IMR-90 (cell line): Measurements from ENCODE around the gene KLF1. TPM values are rescaled to one million over a fixed set of nuclear protein-coding genes. Genes with fewer than 3 reads are reported as not detected.

Source experiments
- ATAC-seq: fragments of 200-7000 bp; cut with Tn5 transposase; 2 replicates; pipeline ENCODE4 v1.9.1; 2020; ENCODE audit warnings: low read depth, mild to moderate bottlenecking, moderate library complexity
- BruUV-seq: library from RNA; stranded (reverse); fragments of 400-500 nt; replicated peaks from 2 replicates; lab custom pipeline; 2021; lab: Mats Ljungman, UMichigan
- CTCF ChIA-PET: fragments of 300-600 bp; formaldehyde crosslinking; extraction: SDS; loops from one replicate; lab custom pipeline; 2021; ENCODE audit warnings: antibody characterized with exemption; lab: Yijun Ruan, JAX
- POLR2A ChIA-PET: fragments of 300-600 bp; sonication (Branson Sonifier 250); formaldehyde crosslinking; loops from one replicate; lab custom pipeline; 2022; ENCODE audit warnings: antibody characterized with exemption; ENCODE audit not compliant: unreplicated experiment; lab: Charles Lee
- DNase-seq: peaks from one replicate; pipeline ENCODE4 v3.0.0; 2013
- H2AFZ ChIP-seq: replicated peaks from 2 replicates; pipeline ENCODE3; 2013; ENCODE audit warnings: low read length, mild to moderate bottlenecking; ENCODE audit not compliant: poor library complexity
- H2AK5ac ChIP-seq: 2 replicates; pipeline ENCODE4 v1.6.1; 2013; ENCODE audit warnings: low read depth, low read length, inconsistent platforms
- H2AK9ac ChIP-seq: replicated peaks from 2 replicates; pipeline ENCODE3; 2013; ENCODE audit warnings: mild to moderate bottlenecking, low read depth, low read length, moderate library complexity; ENCODE audit not compliant: poor library complexity
- H2BK120ac ChIP-seq: 2 replicates; pipeline ENCODE4 v1.6.1; 2013; ENCODE audit warnings: low read depth, low read length, inconsistent platforms
- H2BK15ac ChIP-seq: 3 replicates; pipeline ENCODE4 v1.6.1; 2013; ENCODE audit warnings: low read depth, low read length, inconsistent platforms
- H2BK20ac ChIP-seq: 2 replicates; pipeline ENCODE4 v1.6.1; 2013; ENCODE audit warnings: low read depth, mild to moderate bottlenecking, inconsistent platforms, low read length, moderate library complexity
- H2BK5ac ChIP-seq: 2 replicates; pipeline ENCODE4 v1.6.1; 2013; ENCODE audit warnings: mild to moderate bottlenecking, low read depth, low read length, inconsistent platforms; ENCODE audit not compliant: poor library complexity, severe bottlenecking
- H3K14ac ChIP-seq: replicated peaks from 2 replicates; pipeline ENCODE4 v1.6.1; 2013; ENCODE audit warnings: low read depth, low read length, inconsistent platforms
- H3K18ac ChIP-seq: 2 replicates; pipeline ENCODE4 v1.6.1; 2013; ENCODE audit warnings: low read depth, low read length, control low read depth
- H3K23ac ChIP-seq: 2 replicates; pipeline ENCODE4 v1.6.1; 2013; ENCODE audit warnings: low read depth, low read length, inconsistent platforms
- H3K27ac ChIP-seq: 2 replicates; pipeline ENCODE4 v1.5.1; 2013; ENCODE audit warnings: mild to moderate bottlenecking, control low read depth, low read length; ENCODE audit not compliant: insufficient read depth
- H3K27me3 ChIP-seq: 2 replicates; pipeline ENCODE4 v1.6.1; 2013; ENCODE audit warnings: low read length; ENCODE audit not compliant: control insufficient read depth, insufficient read depth
- H3K36me3 ChIP-seq: 2 replicates; pipeline ENCODE4 v1.6.1; 2013; ENCODE audit warnings: low read length, mixed read lengths; ENCODE audit not compliant: control insufficient read depth, insufficient read depth
- H3K4ac ChIP-seq: 2 replicates; pipeline ENCODE4 v1.6.1; 2013; ENCODE audit warnings: low read depth, low read length, inconsistent platforms
- H3K4me1 ChIP-seq: 2 replicates; pipeline ENCODE4 v1.6.1; 2013; ENCODE audit warnings: low read length, mixed read lengths; ENCODE audit not compliant: control insufficient read depth, insufficient read depth
- H3K4me2 ChIP-seq: 2 replicates; pipeline ENCODE4 v1.6.1; 2013; ENCODE audit warnings: low read depth, mild to moderate bottlenecking, control low read depth, low read length, moderate library complexity
- H3K4me3 ChIP-seq: 2 replicates; pipeline ENCODE4 v1.5.1; 2013; ENCODE audit warnings: low read depth, mild to moderate bottlenecking, control low read depth, low read length, moderate library complexity; ENCODE audit not compliant: insufficient read depth
- H3K56ac ChIP-seq: 2 replicates; pipeline ENCODE4 v1.6.1; 2013; ENCODE audit warnings: low read length, inconsistent platforms; ENCODE audit not compliant: insufficient read depth; ENCODE audit errors: extremely low read depth
- H3K79me1 ChIP-seq, 2 experiments: 2 replicates each; pipeline ENCODE4 v1.6.1; 2013; ENCODE audit warnings: low read length in 2 of 2, inconsistent platforms in 1 of 2, low read depth in 1 of 2
- H3K9ac ChIP-seq: 2 replicates; pipeline ENCODE4 v1.6.1; 2013; ENCODE audit warnings: low read depth, low read length, control low read depth
- H3K9me1 ChIP-seq: 2 replicates; pipeline ENCODE4 v1.6.1; 2013; ENCODE audit warnings: low read length, inconsistent platforms; ENCODE audit not compliant: insufficient read depth
- H3K9me3 ChIP-seq: 2 replicates; pipeline ENCODE4 v1.6.1; 2013; ENCODE audit warnings: low read length; ENCODE audit not compliant: control insufficient read depth, insufficient read depth
- H4K20me1 ChIP-seq: 2 replicates; pipeline ENCODE4 v1.6.1; 2013; ENCODE audit warnings: low read length, inconsistent platforms; ENCODE audit not compliant: insufficient read depth
- H4K5ac ChIP-seq: 2 replicates; pipeline ENCODE4 v1.6.1; 2013; ENCODE audit warnings: mild to moderate bottlenecking, low read depth, low read length, control low read depth
- H4K8ac ChIP-seq, 2 experiments: 2 replicates each; pipeline ENCODE4 v1.6.1; 2013; ENCODE audit warnings: low read depth in 2 of 2, low read length in 2 of 2, control low read depth in 1 of 2, inconsistent platforms in 1 of 2
- H4K91ac ChIP-seq: 2 replicates; pipeline ENCODE4 v1.6.1; 2013; ENCODE audit warnings: low read depth, low read length, inconsistent platforms; ENCODE audit not compliant: insufficient read depth
- BHLHE40 ChIP-seq: fragments of 150-350 bp; IDR thresholded peaks from 2 replicates; pipeline ENCODE4 v1.6.1; 2016; ENCODE audit warnings: mild to moderate bottlenecking, low read depth, low read length
- CEBPB ChIP-seq: IDR thresholded peaks from 2 replicates; pipeline ENCODE4 v1.6.1; 2012; ENCODE audit warnings: low read depth, low read length, improper control_type of control experiment
- CHD1 ChIP-seq: IDR thresholded peaks from 2 replicates; pipeline ENCODE4 v1.6.1; 2012; ENCODE audit warnings: low read depth, low read length, improper control_type of control experiment
- ELK1 ChIP-seq: fragments of 150-350 bp; IDR thresholded peaks from 2 replicates; pipeline ENCODE4 v1.6.1; 2016; ENCODE audit warnings: low read depth, mild to moderate bottlenecking, low read length, moderate library complexity, borderline replicate concordance
- FOS ChIP-seq: fragments of 150-350 bp; IDR thresholded peaks from 2 replicates; pipeline ENCODE4 v1.6.1; 2016; ENCODE audit warnings: low read depth, low read length
- MAFK ChIP-seq: IDR thresholded peaks from 2 replicates; pipeline ENCODE4 v1.6.1; 2012; ENCODE audit warnings: low read depth, low read length, improper control_type of control experiment
- MAZ ChIP-seq: IDR thresholded peaks from 2 replicates; pipeline ENCODE4 v1.6.1; 2012; ENCODE audit warnings: low read depth, mild to moderate bottlenecking, low read length, improper control_type of control experiment, moderate library complexity, borderline replicate concordance
- MXI1 ChIP-seq: IDR thresholded peaks from 2 replicates; pipeline ENCODE4 v1.6.1; 2012; ENCODE audit warnings: low read depth, mild to moderate bottlenecking, low read length, moderate library complexity, borderline replicate concordance
- NFE2L2 ChIP-seq: fragments of 150-350 bp; IDR thresholded peaks from 2 replicates; pipeline ENCODE4 v1.6.1; 2016; ENCODE audit warnings: low read depth, mild to moderate bottlenecking, low read length
- POLR2A ChIP-seq: IDR thresholded peaks from 2 replicates; pipeline ENCODE4 v1.6.1; 2012; ENCODE audit warnings: mild to moderate bottlenecking, low read depth, low read length
- RAD21 ChIP-seq: IDR thresholded peaks from 2 replicates; pipeline ENCODE4 v1.6.1; 2012; ENCODE audit warnings: low read length, improper control_type of control experiment
- RCOR1 ChIP-seq: IDR thresholded peaks from 2 replicates; pipeline ENCODE4 v1.6.1; 2012; ENCODE audit warnings: mild to moderate bottlenecking, low read length, improper control_type of control experiment; ENCODE audit not compliant: insufficient replicate concordance
- RFX5 ChIP-seq: IDR thresholded peaks from 2 replicates; pipeline ENCODE4 v1.8.0; 2012; ENCODE audit warnings: low read depth, mild to moderate bottlenecking, low read length, moderate library complexity
- SMC3 ChIP-seq: fragments of 150-350 bp; IDR thresholded peaks from 2 replicates; pipeline ENCODE4 v1.6.1; 2016; ENCODE audit warnings: low read depth, mild to moderate bottlenecking, antibody characterized with exemption, low read length, moderate library complexity
- WGBS, 2 experiments: methylation state at CpG; one replicate each; pipeline versions ENCODE4 v1.1.5 to v1.1.7; 2013; ENCODE audit warnings: missing lambda C conversion rate in 2 of 2; ENCODE audit not compliant: insufficient read length in 1 of 2; ENCODE audit errors: extremely low coverage in 2 of 2; 5-methylcytosine and 5-hydroxymethylcytosine counted together
- dilution Hi-C: fragments of 300-500 bp; cut with HindIII; formaldehyde crosslinking; loops from one replicate; pipeline ENCODE4 v1.14.3; 2018; ENCODE audit warnings: low sequenced_read_pairs; ENCODE audit not compliant: unreplicated experiment
- in situ Hi-C: fragments of 300-500 bp; cut with MboI; formaldehyde crosslinking; loops from 3 replicates; pipeline ENCODE4 v1.14.3; 2019; ENCODE audit warnings: low sequenced_read_pairs, inconsistent platforms, mixed read lengths
- intact Hi-C: fragments of 100-400 bp; cut with micrococcal nuclease; formaldehyde crosslinking; loops from 2 replicates; pipeline ENCODE4 v1.10.0; 2022
- polyA plus RNA-seq, 3 experiments: library from polyadenylated mRNA; depleted of rRNA; stranded (reverse); fragments of >200 nt; gene quantifications; 2 replicates each; pipeline ENCODE4 v1.2.3, GENCODE V29; 2012; ENCODE audit warnings: low replicate concordance in 1 of 3
- total RNA-seq: library from RNA; depleted of rRNA; stranded (reverse); fragments of >200 nt; gene quantifications from 2 replicates; pipeline ENCODE4 v1.2.3, GENCODE V29; 2012
- TF ChIP-seq, protein P1 (sequence below): conservative IDR thresholded peaks from 2 replicates; pipeline ENCODE4 v1.5.1; 2012; ENCODE audit warnings: mild to moderate bottlenecking, low read depth, low read length, improper control_type of control experiment
- TF ChIP-seq, protein P2 (sequence below): fragments of 150-350 bp; IDR thresholded peaks from 2 replicates; pipeline ENCODE4 v1.6.1; 2017; ENCODE audit warnings: mild to moderate bottlenecking, antibody characterized with exemption, low read length, low read depth

KLF1 gene
- total and polyA plus RNA-seq, 2 of the 4 experiments (the other 2 are of a cell fraction): not detected

DNA sequence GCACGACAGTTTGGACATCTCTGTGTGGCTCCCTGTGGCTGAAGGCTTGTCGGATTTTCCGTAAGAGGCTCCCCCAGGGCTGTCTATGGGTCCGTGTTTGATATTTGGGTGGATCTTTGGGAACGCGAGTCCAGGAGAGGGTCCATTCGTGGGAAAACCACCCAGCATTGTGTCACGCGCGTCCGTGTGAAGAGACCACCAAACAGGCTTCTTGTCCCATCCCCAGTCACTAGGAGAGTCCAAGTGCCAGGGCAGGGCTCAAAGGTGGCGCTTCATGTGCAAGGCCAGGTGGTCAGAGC is 2.4 kb downstream of the KLF1 start:
- no peaks in the 10 kb centered on the region for H3K36me3 ChIP-seq
- H2BK20ac ChIP-seq: no peak overlapping the region
- no peak overlapping the region for H2BK15ac ChIP-seq
- TF ChIP-seq RFX5 (no peak), SMC3 (no peak), POLR2A (no peak), MAZ (no peak), RAD21 (no peak), CHD1 (no peak), MAFK (no peak), NFE2L2 (no peak), BHLHE40 (no peak), ELK1 (no peak), RCOR1 (no peak), FOS (no peak), MXI1 (no peak), CEBPB (no peak)
- TF ChIP-seq, protein P1, sequence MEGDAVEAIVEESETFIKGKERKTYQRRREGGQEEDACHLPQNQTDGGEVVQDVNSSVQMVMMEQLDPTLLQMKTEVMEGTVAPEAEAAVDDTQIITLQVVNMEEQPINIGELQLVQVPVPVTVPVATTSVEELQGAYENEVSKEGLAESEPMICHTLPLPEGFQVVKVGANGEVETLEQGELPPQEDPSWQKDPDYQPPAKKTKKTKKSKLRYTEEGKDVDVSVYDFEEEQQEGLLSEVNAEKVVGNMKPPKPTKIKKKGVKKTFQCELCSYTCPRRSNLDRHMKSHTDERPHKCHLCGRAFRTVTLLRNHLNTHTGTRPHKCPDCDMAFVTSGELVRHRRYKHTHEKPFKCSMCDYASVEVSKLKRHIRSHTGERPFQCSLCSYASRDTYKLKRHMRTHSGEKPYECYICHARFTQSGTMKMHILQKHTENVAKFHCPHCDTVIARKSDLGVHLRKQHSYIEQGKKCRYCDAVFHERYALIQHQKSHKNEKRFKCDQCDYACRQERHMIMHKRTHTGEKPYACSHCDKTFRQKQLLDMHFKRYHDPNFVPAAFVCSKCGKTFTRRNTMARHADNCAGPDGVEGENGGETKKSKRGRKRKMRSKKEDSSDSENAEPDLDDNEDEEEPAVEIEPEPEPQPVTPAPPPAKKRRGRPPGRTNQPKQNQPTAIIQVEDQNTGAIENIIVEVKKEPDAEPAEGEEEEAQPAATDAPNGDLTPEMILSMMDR: no peak
- TF ChIP-seq, protein P2, sequence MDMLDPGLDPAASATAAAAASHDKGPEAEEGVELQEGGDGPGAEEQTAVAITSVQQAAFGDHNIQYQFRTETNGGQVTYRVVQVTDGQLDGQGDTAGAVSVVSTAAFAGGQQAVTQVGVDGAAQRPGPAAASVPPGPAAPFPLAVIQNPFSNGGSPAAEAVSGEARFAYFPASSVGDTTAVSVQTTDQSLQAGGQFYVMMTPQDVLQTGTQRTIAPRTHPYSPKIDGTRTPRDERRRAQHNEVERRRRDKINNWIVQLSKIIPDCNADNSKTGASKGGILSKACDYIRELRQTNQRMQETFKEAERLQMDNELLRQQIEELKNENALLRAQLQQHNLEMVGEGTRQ: no peak
- H3K79me1 ChIP-seq: peaks cover 0 to 7% of the 10 kb centered on the region in 2 experiments; a peak in 1 of 4 replicates
- H3K27me3 ChIP-seq: peaks cover 40% of the 10 kb centered on the region
- no peak overlapping the region for H3K23ac ChIP-seq
- H4K8ac ChIP-seq: no peak overlapping the region
- no peaks in the 10 kb centered on the region for H3K9me1 ChIP-seq
- BruUV-seq: no TSS peak
- H3K9me3 ChIP-seq: peaks cover 13% of the 10 kb centered on the region
- H3K56ac ChIP-seq: no peak overlapping the region
- in situ Hi-C loops: no loop called here
- dilution Hi-C loops: no loop called here
- H3K4me1 ChIP-seq: peaks cover 5% of the 10 kb centered on the region; the same call in 1 of the 2 replicates
- ChIA-PET CTCF (no interaction called here), POLR2A (no interaction called here)
- H2AK5ac ChIP-seq: no peak overlapping the region
- no peak overlapping the region for H2BK5ac ChIP-seq
- no peak overlapping the region for H4K91ac ChIP-seq
- no peak overlapping the region for H2BK120ac ChIP-seq
- no peak overlapping the region for H3K18ac ChIP-seq
- no peaks in the 10 kb centered on the region for H4K20me1 ChIP-seq
- no peak overlapping the region for H2AFZ ChIP-seq
- intact Hi-C loops: no loop called here
- WGBS, 2 experiments: 71% methylated on average over 6 of the region's 12 CpGs; no CpG with 5 or more reads in 1 of the 2 experiments
- no peak overlapping the region for H3K27ac ChIP-seq
- no peak overlapping the region for H4K5ac ChIP-seq
- H3K4me3 ChIP-seq: no peak overlapping the region
- peak overlapping the region; percentile 55 for H2AK9ac ChIP-seq
- H3K4ac ChIP-seq: no peak overlapping the region
- H3K14ac ChIP-seq: no peak overlapping the region
- H3K9ac ChIP-seq: no peak overlapping the region
- ATAC-seq (no peak), DNase-seq (no peak)
- no peak overlapping the region for H3K4me2 ChIP-seq
